Fibroblast of skin of scalp (primary cell): ENCODE measurements around the gene FOXP1.
A peak's percentile ranks its signal among the peaks of the same experiment; 100 is the strongest.
"Not testable (repeated sequence)": the region's sequence is repeated elsewhere in the genome, so short reads cannot be mapped to it uniquely, and the experiment has no call there.

Source experiments
- DNase-seq: peaks from one replicate; pipeline ENCODE4 v3.0.0-alpha.2; 2013

Gene FOXP1

GRCh38 chr3:71528816-71529215 lies 54.7 kb downstream of the FOXP1 start:
- no peak for DNase-seq

DNA sequence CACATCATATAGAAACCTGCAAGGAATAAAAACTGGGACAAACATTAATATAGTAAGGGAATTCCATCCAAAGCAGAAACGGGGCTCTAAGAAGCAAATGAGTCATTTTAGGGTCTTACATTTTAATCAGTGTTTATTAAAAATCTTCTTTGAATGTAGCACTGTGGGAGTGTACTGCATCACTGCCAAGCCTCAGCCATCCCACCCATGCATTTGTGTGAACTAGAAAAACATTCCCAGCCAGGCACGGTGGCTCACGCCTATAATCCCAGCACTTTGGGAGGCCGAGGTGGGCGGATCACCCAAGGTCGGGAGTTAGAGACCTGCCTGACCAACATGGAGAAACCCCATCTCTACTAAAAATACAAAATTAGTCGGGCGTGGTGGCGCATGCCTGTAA lies 57.1 kb downstream of the FOXP1 start:
- DNase-seq, result not testable (repeated sequence)

DNA sequence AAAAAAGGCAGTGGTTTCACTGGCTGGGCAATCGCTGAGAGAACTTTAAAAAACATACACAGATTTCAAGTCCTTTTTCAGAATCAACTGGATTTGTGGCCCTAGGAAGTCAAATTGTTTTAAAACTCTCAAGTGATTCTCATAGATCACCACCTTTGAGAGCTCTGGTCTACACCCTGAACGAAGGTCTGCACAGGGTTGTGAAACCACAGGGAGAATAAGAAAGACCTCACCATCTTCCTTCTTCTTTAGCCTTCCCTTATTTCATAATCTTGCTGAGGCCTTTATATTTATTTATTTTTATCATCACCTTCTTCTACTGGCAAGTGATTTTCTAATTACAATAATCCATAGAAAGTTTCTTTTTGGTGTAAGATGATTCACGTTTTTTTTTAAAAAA lies 58.1 kb downstream of the FOXP1 start:
- DNase-seq, result no peak

- DNase-seq, result no peak
Observed at GRCh38 chr3:71524672-71525071, 58.9 kb downstream of the FOXP1 start.

DNA sequence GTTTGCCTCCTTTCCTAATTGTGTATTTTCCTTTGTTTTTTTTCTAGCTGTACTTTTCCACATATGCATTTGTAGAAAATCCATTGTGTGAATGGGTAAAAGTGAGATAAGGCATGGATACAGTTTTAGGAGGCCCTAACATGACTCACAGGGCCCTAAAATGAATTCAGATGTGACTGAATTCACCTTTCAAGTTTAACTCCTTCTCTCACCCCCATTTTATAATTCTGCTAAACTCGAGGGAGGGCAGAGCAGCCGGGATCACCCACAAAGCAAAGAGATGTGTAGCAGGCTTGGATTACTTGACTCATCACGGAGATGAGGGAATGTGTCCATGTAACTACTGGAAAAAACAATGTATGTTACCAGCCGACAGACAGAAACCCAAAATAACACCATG lies 59.9 kb downstream of the FOXP1 start:
- DNase-seq, result peak; percentile 45

- no peak for DNase-seq
Observed at GRCh38 chr3:71521940-71522876, 61.3 kb downstream of the FOXP1 start.

- no peak for DNase-seq
Observed at GRCh38 chr3:71521021-71521352, 62.5 kb downstream of the FOXP1 start.

- DNase-seq, result peak; percentile 80
Observed at GRCh38 chr3:71520161-71521020, 63.1 kb downstream of the FOXP1 start.

GRCh38 chr3:71518089-71518488 lies 65.4 kb downstream of the FOXP1 start:
- peak; percentile 62 for DNase-seq

GRCh38 chr3:71517271-71517791 lies 66.2 kb downstream of the FOXP1 start:
- peak; percentile 78 for DNase-seq

- DNase-seq, result no peak
Observed at GRCh38 chr3:71515636-71516365, 67.7 kb downstream of the FOXP1 start.

GRCh38 chr3:71514621-71515020 lies 68.9 kb downstream of the FOXP1 start:
- peak; percentile 44 for DNase-seq

DNA sequence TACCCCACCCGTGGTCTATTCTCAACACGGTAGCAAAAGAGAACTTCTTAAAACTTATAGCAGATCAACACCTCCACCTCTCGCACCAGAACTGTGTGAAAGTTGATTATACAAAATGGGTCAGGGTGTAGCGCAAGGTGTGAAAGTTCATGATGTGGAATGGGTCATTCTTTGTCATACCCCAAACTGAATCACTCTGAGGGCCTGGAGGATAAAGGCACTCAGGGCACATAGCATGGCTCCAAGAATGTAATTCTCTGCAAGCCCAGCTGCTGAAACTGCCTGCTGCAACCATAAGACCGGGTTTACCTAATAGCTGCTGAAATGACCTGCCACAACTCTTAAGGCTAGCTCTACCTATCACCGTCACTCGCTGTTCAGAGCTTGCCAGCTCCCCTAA lies 70.0 kb downstream of the FOXP1 start:
- no peak for DNase-seq

DNA sequence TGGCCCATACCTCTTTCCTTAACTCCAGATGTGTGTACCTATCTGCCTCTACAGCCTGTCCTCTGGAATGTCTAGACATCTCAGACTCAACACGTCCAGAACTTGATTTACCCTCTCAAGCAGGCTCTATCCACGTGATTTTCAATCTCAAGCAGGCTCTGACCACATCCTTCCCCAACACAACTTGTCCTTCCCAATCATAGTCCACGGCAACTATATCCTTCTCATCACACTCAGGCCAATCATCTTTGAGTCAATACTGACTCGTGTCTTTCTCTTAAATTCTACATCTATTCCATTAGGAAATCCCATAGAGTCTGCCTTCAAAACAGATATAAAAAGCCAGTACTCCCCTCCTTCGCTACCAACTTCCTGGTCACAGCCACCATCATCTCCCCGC lies 70.4 kb downstream of the FOXP1 start:
- DNase-seq, result no peak

GRCh38 chr3:71512544-71512943 lies 71.0 kb downstream of the FOXP1 start:
- no peak for DNase-seq

DNA sequence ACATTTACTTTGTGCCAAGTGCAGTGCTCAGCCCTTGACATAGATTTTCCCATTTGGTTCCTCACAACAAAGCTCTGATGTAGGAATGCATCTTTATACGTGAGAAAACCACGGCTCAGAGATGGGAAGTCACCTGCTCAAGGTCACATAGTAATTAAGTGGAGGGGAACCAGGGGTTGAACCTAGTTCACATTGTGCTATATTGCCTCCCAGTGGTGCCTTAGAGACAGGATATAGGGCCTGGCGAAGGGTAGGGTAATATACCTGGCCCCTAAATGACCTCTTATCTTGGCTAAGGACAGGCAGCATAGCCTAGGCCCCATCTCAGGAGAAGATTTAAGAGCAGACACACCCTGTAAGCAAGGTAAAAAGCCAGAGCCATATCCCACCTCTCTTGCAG lies 71.5 kb downstream of the FOXP1 start:
- DNase-seq, result no peak

DNA sequence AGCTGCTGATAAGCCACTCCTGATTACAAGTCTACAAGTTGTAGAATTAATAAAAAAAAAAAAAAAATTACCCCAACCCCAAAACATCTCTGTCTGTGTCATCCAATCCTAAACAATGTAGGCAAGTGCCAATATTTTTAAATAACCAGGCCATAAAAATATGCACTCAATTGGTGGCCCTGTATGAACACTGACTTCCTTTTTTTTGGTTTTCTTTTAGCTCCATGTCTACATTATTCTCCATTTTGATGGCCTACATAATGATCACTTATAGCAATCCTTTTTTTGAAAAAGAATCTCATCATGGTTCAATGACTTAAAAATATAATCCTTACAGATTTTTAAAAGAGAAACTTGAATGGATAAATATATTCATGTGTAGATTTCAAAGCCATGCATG lies 72.1 kb downstream of the FOXP1 start:
- DNase-seq, result no peak

DNA sequence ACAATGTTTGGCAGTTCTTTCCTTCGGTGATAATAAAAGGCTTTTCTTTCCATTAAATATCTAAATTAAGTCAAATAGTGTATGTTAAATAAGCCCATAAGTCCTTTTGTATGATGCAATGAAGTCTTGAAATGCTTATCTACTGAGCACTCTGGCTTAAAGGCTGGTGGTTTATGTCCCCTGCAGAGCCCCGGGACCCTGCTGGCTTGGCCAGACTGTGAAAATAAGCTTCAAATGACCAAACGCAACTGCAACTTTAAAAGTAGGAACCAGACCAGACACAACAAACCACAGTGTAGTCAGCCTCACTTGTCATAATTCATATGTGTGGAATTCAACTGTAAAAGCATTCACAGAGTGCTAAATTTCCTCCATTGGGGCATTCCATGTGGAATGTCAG lies 72.5 kb downstream of the FOXP1 start:
- peak; percentile 100 for DNase-seq

DNA sequence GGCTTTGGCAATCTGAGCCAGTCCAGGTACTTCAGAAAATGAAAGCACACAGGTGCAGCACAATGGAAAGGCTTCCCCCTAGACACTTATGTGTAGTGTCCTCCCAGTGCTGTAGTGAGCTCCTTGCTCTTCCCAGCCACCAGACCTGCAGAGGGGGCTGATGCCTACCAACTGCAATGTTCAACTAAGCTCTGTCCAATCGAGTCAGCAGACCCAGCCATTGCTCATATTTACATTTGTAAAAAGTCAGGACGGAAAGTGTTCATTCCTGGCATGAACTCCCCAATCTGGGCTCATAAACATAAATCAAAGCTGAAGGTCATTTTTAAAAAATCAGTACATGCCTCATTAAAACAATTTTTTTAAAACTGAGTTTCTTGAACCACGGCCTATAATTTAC lies 73.0 kb downstream of the FOXP1 start:
- DNase-seq, result peak; percentile 87

DNA sequence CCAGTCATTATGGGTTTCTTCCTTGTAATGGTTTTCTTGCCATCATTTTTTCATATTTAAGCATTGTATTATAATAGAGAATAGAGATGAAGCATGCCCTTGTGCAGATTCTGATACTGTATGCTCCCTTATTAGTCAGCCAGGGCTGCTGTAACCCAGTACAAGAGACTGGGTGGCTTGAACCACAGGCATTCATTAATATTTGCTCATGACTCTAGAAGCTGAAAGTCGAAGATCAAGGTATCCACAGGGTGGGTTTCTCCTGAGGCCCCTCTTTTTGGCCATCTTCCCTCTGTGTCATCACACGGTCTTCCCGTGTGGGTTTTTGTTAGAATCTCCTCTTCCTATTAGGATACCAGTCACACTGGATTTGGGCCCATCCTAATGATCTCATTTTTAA lies 74.5 kb downstream of the FOXP1 start:
- peak; percentile 88 for DNase-seq

DNA sequence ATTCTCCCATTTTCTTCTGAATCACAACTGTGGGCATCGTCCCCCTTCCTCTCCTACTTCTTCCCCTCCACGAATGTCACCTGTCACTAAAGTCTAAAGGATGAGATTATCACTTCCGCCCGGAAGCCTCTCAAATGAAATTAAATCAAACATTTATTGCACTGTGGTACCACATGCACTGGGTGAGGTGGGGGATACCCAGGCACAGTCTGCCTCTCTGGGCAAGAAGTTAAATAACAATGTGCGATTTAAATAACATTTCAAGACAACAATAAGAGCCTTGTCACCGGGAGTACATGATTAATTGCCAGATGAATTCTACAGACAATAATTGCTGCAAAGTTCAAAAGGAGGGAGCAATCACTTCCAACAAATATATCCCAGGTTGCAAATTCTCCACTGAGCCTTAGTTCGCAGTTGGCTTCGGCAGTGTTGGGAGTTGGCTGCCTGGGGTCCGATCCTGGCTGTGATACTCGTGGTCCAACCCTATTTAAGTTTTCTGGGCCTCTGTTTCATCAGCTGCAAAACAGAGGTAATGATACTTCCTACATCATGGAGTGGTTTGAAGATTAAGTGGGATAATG lies 77.7 kb downstream of the FOXP1 start:
- no peak for DNase-seq
